Measurements from ENCODE around the gene NSMCE3. TPM values are rescaled to one million over a fixed set of nuclear protein-coding genes. Genes with fewer than 3 reads are reported as not detected.
A peak's percentile ranks its signal among the peaks of the same experiment; 100 is the strongest.

The NSMCE3 gene
- total RNA-seq: 11.9 and 12.5 TPM in 2 replicates
- long read RNA-seq, full-length matches to known transcripts: 4 of 4 reads
- long read RNA-seq, partial matches to known transcripts: 0 of 4 reads
- long read RNA-seq, other reads (novel, unspliced or antisense): 0 of 4 reads

DNA sequence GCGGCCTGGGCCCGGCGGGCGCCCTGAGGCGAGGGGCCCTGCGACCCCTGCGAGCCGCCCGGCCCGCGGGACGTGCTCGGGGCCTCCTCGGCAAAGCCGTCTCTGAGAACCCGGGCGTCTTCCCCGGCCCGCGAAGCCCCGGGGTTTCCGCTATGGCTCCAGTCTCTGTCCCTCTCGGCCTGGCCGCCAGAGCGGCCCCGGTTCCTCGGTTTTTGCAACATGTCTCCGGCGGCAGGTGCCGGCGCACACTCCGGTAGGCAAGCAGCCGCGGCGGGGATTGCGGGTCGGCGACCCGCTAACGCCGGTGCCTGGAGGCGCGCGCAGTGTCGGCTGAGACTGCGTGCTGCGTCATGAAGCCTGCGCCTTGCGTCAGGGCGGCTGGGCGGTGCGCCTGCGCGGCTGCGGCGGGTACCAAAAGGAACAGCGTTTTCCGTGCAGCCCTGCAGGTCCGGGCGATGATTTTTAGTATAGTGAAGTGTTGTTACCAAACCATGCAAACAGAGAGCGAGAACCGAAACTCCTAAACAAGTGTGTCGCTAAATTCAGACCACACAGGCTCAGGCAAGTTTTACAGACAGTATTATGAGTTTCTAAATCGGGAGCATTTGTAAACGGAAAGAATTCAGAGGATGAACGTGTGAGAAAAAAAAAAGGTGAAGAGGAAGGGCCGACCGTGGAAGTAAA lies at the start of gene NSMCE3:
TSS of gene NSMCE3 (minus strand) at position 338 of the 684 bp plus-strand sequence. CDS start at position 221, 117 bp downstream.
- Mint-ChIP-seq H3K4me3 (peak within 1 kb of the TSS; percentile 97), H3K9me3 (no peaks in the 10 kb centered on the region), H3K36me3 (ENCODE audit: low read depth) (no peaks in the 10 kb centered on the region), H3K27ac (ENCODE audit: unreplicated experiment) (peak within 1 kb of the TSS; percentile 98), H3K27me3 (ENCODE audit: low read depth) (no peaks in the 10 kb centered on the region), H3K4me1 (peaks cover 54% of the 10 kb centered on the region)
- TF ChIP-seq, protein P1, sequence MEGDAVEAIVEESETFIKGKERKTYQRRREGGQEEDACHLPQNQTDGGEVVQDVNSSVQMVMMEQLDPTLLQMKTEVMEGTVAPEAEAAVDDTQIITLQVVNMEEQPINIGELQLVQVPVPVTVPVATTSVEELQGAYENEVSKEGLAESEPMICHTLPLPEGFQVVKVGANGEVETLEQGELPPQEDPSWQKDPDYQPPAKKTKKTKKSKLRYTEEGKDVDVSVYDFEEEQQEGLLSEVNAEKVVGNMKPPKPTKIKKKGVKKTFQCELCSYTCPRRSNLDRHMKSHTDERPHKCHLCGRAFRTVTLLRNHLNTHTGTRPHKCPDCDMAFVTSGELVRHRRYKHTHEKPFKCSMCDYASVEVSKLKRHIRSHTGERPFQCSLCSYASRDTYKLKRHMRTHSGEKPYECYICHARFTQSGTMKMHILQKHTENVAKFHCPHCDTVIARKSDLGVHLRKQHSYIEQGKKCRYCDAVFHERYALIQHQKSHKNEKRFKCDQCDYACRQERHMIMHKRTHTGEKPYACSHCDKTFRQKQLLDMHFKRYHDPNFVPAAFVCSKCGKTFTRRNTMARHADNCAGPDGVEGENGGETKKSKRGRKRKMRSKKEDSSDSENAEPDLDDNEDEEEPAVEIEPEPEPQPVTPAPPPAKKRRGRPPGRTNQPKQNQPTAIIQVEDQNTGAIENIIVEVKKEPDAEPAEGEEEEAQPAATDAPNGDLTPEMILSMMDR (conservative IDR thresholded peaks at IDR 0.05): no peak
- DNase-seq (ENCODE audit: low read depth, low spot score): peak; percentile 79

DNA sequence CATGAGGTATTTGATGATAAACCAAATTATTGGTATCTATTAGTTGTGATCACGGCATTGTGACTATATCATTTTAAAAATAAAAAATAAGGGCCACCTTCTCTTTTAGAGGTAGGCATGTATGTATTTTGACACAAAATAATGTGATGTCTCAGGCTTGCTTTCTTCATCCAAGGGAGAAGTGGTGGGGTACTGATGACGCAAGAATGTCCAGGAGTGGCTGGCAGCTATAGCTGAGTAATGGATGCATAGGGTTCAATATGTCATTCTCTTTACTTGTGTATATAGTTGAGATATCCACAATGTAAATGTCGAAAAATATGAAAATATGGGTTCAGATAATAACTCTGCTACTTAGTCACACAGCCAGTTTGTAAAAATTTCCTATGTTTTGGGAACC lies 46.8 kb upstream of the NSMCE3 start:
- Mint-ChIP-seq H3K27ac (ENCODE audit: unreplicated experiment) (no peak overlapping the region), H3K36me3 (ENCODE audit: low read depth) (no peaks in the 10 kb centered on the region), H3K4me3 (no peak overlapping the region), H3K27me3 (ENCODE audit: low read depth) (no peaks in the 10 kb centered on the region), H3K4me1 (peaks cover 4% of the 10 kb centered on the region), H3K9me3 (no peaks in the 10 kb centered on the region)
- TF ChIP-seq, protein P1 (conservative IDR thresholded peaks at IDR 0.05): no peak
- DNase-seq (ENCODE audit: low read depth, low spot score): no peak

DNA sequence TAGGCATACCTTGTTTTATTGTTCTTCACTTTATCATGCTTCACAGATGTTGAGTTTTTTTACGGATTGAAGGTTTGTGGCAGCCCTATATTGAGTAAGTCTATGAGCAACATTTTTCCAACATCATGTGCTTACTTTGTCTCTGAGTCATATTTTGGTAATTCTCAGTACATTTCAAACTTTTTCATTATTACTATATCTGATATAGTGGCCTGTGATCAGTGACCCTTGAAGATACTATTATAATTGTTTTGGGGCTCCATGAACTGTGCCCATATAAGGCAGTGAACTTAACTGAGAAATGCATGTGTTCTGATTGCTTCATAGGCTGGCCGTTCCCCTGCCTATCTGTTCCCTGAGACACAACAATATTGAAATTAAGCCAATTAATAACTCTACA lies 42.8 kb upstream of the NSMCE3 start:
- Mint-ChIP-seq H3K4me3 (no peak overlapping the region), H3K4me1 (no peaks in the 10 kb centered on the region), H3K27me3 (ENCODE audit: low read depth) (no peaks in the 10 kb centered on the region), H3K9me3 (no peaks in the 10 kb centered on the region), H3K27ac (ENCODE audit: unreplicated experiment) (no peak overlapping the region), H3K36me3 (ENCODE audit: low read depth) (no peaks in the 10 kb centered on the region)
- no peak for DNase-seq (ENCODE audit: low read depth, low spot score)
- TF ChIP-seq, protein P1 (conservative IDR thresholded peaks at IDR 0.05): no peak

DNA sequence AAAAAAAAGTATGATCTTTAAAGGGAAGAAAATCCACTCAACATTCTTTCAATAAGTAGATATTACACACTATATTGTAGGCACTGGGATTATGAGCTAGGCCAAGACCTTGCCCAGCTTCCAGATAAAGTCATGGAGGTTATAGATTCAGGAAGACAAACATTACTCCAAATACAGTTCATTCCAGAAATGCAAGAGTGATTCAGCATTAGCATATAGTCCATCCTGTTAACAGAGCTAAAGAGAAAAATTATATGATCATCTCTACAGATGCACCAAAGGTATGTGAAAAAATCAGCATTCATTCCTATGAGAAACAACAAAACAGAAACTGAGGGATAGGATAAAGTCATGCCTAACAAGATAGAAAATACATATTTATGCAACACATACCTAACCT lies 42.1 kb upstream of the NSMCE3 start:
- Mint-ChIP-seq H3K27me3 (ENCODE audit: low read depth) (no peaks in the 10 kb centered on the region), H3K4me1 (no peaks in the 10 kb centered on the region), H3K9me3 (no peaks in the 10 kb centered on the region), H3K27ac (ENCODE audit: unreplicated experiment) (no peak overlapping the region), H3K36me3 (ENCODE audit: low read depth) (no peaks in the 10 kb centered on the region), H3K4me3 (no peak overlapping the region)
- TF ChIP-seq, protein P1 (conservative IDR thresholded peaks at IDR 0.05): no peak
- no peak for DNase-seq (ENCODE audit: low read depth, low spot score)

DNA sequence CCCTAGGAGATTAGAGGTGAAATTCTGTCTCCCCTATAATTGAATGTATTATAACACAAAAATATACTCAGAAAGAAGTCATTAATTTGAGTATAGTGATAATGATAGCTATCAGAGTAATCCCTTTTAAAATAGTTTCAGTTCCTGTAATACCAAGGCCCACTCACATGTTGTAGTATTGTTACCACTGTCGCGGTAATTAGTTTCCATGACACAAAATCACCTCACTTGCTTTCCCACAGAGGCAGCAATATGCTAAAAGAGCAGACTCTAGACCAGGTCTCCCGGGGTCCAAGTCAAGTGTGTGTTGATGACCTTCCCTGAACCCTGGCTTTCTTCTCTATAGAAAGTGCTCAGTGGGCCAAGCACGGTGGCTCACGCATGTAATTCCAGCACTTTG lies 39.5 kb upstream of the NSMCE3 start:
- no peaks in the 10 kb centered on the region for H3K36me3 Mint-ChIP-seq (ENCODE audit: low read depth)
- no peak for DNase-seq (ENCODE audit: low read depth, low spot score)
- no peak overlapping the region for H3K4me3 Mint-ChIP-seq
- no peaks in the 10 kb centered on the region for H3K9me3 Mint-ChIP-seq
- no peaks in the 10 kb centered on the region for H3K27me3 Mint-ChIP-seq (ENCODE audit: low read depth)
- TF ChIP-seq, protein P1 (conservative IDR thresholded peaks at IDR 0.05): no peak
- H3K27ac Mint-ChIP-seq (ENCODE audit: unreplicated experiment): no peak overlapping the region
- H3K4me1 Mint-ChIP-seq: no peaks in the 10 kb centered on the region

Measured in neural crest cell (in vitro differentiated cells).